Activated naive CD4-positive, alpha-beta T cell (primary cell): ENCODE results near the gene SNX14.

Experiments used
- DNase-seq, 4 experiments: peaks; one replicate each; lab custom pipeline; 2025; lab: John Stamatoyannopoulos, UW

The SNX14 gene

DNA sequence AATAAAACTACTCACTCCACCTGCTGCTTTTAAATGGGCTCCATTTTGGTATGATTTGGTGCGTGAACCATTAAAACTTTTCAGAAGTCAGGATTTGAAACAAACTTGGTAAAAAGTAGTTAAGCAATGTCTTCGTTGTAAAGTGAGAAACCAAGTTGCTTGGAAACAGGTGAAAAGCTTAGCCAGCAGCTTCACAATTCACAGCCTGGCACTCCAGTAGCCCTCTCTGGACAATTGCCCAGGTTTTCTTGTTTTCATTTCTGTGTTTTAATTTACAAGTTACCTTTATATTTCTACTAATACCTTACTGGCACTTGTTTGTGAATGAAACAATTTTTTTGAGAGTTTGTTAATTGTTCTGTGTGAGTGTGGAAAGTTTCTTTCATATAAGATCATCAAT lies 131.0 kb downstream of the SNX14 start:
- DNase-seq = no peak

- no peak for DNase-seq
These were observed 131.9 kb downstream of the SNX14 start for GRCh38 chr6:85461798-85462170.

DNA sequence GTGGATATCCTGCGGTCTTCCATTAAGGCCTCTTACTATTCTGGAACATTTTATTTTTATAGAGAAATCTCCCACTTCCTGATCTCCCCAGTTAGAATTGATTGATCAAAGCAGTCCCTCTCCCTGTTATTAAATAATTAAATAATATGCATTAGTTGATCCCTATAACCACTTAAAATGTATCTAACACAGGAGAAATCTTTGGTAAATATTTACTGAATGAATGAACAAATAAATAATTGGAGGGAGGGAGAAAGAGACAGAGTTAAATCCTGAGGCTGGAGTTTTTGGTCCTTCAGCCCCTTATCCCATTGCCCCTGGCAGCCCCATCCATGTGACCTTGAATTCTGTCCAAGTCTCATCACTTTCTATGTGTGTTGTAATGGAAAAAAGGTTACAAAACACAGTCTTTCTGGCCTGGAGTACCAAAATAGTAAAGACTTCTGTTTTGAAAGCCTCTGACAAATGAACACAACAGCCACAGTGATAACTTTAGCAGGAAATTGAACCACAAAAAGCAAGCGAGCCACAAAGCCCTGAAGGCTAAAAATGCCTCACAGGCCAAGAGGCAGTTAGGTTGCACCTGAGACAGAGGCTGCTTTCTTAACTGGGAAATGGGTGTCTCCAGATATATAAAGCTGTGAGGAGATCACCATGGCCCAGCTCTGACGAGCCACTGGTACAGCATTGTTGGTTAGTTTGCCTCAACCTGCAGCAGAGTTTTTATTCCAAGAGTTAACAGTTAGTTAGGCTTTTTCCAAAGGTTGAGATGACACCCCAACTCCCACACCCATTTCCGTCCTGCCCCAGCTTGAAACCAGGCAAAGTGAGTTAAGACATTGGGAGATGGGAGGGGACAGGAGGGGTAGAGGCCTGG lies 132.5 kb downstream of the SNX14 start:
- no peak for DNase-seq

DNA sequence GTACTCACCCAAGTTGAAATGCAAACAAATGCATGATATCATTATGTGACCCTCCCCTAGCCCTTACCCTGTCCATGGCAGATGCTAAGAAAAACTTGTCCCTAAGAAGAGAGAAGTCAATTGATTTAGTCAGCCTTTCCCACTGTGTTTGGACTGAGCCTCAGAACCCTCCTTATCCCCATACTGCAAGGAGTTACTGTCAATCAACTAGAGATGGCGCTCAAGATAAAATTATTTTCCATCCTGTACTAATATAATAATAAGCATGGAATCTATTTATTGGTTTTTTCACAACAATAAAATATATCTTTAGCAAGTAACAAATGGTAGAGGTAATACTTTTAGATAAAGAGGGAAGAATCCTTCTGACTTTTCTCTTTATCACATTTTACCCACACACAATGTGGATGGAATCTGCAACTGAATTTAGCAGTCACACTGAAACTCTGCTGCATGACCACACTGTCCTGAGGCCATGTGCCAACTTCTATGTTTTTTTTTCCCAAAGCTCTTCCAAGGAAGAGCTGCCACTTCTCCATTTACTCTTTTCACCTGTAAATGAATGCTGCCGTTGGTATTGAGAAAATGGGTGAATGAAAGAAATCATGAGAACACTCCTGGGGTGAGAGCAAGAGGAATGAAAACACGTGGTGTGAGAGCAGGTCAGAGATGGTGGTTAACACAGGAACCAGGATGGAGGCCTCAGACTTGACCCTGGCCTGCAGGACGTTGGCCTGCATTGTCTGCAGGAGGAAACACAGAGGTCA lies 133.3 kb downstream of the SNX14 start:
- DNase-seq = no peak

DNA sequence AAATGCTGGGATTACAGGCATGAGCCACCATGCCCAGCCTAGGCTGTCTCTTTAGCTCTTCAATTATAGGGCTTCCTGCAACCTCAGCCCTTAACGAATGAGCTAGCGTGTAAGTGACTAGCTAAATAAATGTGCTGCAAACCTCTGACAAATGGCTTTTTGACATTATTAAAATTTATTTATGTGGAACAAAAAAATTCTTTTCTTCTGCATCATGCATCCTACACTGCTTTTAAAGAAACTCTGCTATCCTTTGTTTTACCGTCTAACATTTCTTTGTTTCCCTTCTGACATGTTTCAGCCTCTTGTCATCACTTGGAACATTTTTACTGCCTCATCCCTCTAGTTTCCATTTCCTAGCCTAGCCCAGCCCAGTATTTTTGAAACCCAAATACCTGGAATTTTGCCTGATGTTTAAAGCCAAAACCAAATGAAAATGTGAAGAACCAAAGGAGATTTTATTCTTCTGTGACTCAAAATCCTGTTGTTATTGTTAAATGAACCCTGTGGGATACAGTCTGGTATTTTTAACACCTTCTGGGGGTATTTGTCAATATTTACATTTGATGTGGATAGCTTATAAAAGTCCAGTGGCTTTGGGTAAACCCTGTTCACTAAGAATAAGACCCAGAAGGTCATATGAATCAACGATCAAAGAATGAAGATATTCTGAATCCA lies 134.3 kb downstream of the SNX14 start:
- DNase-seq = no peak

DNA sequence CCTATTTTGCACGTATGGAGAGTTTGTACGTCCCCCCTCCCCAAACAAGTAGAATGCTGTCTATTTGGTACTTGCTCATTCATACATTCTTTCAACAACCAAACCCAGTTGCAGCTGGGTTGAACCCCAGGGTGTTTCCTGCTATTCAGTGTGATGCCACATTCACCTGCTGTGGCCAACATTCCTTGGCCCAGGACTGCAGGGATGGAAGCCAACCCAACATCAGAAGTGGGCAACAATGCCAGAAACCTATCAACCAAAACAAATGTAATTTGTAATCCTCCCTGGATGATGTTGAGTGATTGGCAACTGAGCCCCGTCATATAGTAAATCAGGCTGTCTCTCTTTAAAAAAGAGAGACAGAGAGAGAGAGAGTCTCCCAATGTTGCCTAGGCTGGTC lies 134.9 kb downstream of the SNX14 start:
- DNase-seq = no peak

- DNase-seq = no peak
These were observed 135.5 kb downstream of the SNX14 start for GRCh38 chr6:85458184-85458583.

DNA sequence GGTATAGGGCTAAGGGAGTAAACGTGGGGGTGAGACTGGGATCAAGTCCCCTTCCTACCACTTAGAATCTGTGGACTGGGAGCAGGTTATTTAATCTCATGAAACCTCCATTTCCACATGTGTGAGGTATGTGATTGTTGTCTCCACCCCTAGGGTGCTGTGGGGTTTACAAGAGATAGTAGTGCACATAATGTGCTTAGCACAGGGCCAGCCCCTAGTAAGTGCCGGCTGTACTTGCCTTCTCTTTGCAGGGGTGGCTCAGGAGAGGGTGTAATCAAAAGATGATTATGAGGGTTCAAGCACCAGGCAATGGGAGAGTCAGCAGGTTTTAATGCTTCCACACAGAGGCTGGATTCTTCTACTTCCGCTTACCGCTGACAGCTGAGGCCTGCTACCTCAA lies 136.9 kb downstream of the SNX14 start:
- no peak for DNase-seq
